Heart left ventricle (tissue), 16 donors: ENCODE results near the gene TOMM7. TPM values are rescaled to one million over a fixed set of nuclear protein-coding genes. Genes with fewer than 3 reads are reported as not detected.

ENCODE experiments used
- ATAC-seq, 4 donors: fragments of 200-7000 bp; cut with Tn5 transposase; one replicate each; pipeline ENCODE4 v1.9.1; 2020 to 2022; ENCODE audit warnings: moderate library complexity in 4 of 4, mild to moderate bottlenecking in 3 of 4, moderate number of reproducible peaks in 1 of 4
- DNase-seq, 5 donors: peaks; one replicate each; pipeline ENCODE4 v3.0.0-alpha.2; 2020
- H3K27ac ChIP-seq, 12 donors: fragments of 200-600 bp; sonication (generic) in 4 of 12; one replicate each; pipeline versions ENCODE4 v1.5.0 to v1.8.0; 2016 to 2022; ENCODE audit warnings: mild to moderate bottlenecking in 2 of 12
- H3K27me3 ChIP-seq, 9 donors: fragments of 200-600 bp; sonication (generic) in 2 of 9; one replicate each; pipeline versions ENCODE4 v1.5.1 to v1.8.0; 2016 to 2022; ENCODE audit warnings: mild to moderate bottlenecking in 3 of 9
- H3K36me3 ChIP-seq, 9 donors: fragments of 200-600 bp; sonication (generic) in 2 of 9; one replicate each; pipeline versions ENCODE4 v1.5.0 to v1.8.0; 2018 to 2022; ENCODE audit warnings: mild to moderate bottlenecking in 2 of 9
- H3K4me1 ChIP-seq, 12 donors: fragments of 200-600 bp; sonication (generic) in 4 of 12; one replicate each; pipeline versions ENCODE4 v1.5.0 to v1.8.0; 2016 to 2022; ENCODE audit warnings: mild to moderate bottlenecking in 3 of 12
- H3K4me3 ChIP-seq, 12 donors: fragments of 200-600 bp; sonication (generic) in 4 of 12; one replicate each; pipeline versions ENCODE4 v1.5.0 to v1.8.0; 2017 to 2022; ENCODE audit warnings: mild to moderate bottlenecking in 9 of 12, moderate library complexity in 4 of 12
- H3K9me3 ChIP-seq, 12 donors: fragments of 200-600 bp; sonication (generic) in 4 of 12; one replicate each; pipeline versions ENCODE4 v1.5.0 to v1.8.0; 2016 to 2022; ENCODE audit warnings: mild to moderate bottlenecking in 1 of 12
- CTCF ChIP-seq, 12 donors: fragments of 200-600 bp; sonication (generic) in 4 of 12; IDR thresholded peaks; one replicate each; pipeline versions ENCODE4 v1.5.0 to v1.8.0; 2018 to 2022; ENCODE audit warnings: antibody characterized with exemption in 12 of 12, mild to moderate bottlenecking in 5 of 12
- POLR2A ChIP-seq, 2 donors: fragments of 450-650 bp; IDR thresholded peaks; one replicate each; pipeline ENCODE4 v1.6.1; 2017; ENCODE audit warnings: antibody characterized with exemption in 2 of 2, mild to moderate bottlenecking in 2 of 2, moderate library complexity in 2 of 2
- WGBS, 4 donors: extraction: QIAGEN DNeasy Blood & Tissue Kit in 2 of 4; methylation state at CpG; one replicate each; pipeline versions ENCODE4 v1.1.5 to v1.1.7; 2013 to 2018; 5-methylcytosine and 5-hydroxymethylcytosine counted together
- intact Hi-C, 10 donors: fragments of 100-400 bp; cut with DNase I; formaldehyde crosslinking; loops; one replicate each; pipeline versions ENCODE4 v1.11.1 to v1.14.2; 2022
- polyA plus RNA-seq, 2 donors: library from polyadenylated mRNA; stranded (reverse); fragments of 200-250 nt; gene quantifications; one replicate each; pipeline ENCODE4 v1.2.3, GENCODE V29; 2013
- total RNA-seq, 9 donors: library from RNA; depleted of rRNA in 2 of 9; stranded (reverse); fragments of >200 nt in 2 of 9; fragmentation: NEBNext Ultra II Directional in 3 of 9; extraction: Animal tissue kit (Norgen Biotek cat#: 25700) in 3 of 9; gene quantifications; one replicate each; pipeline versions ENCODE4 v1.1.0 to v1.2.4, GENCODE V29; 2016 to 2023
- donor health status: ischemic (EF 13 %, LVEDD 7.1; RV severe dilation, severe dysfunction).
- donor health status: healthy with polysubstance abuse.
- donor health status: DM: no; HTN: yes; CAD: no.
- donor health status: DM: no; HTN: no; CAD: no.
- donor health status: ischemic (EF 25% LVEDD 6.9; RV normal size, moderate dysfunction).
- donor health status: ischemic (EF 25% LVEDD 5.7; RV mildly dilated, moderate dysfunction).
- donor health status: healthy.
- donor health status: DM: yes; HTN: yes; CAD: no.
- donor health status: ischemic (EF 35%, LVEDD 5.7; RV mildly dilated, moderate dysfunction).
- donor health status: nonischemic (EF 11% LVEDD 7.7; RV severe dilation, severe dysfunction).
- donor health status: DM: yes; HTN: yes; CAD: no.
- donor health status: PGD.
- donor health status: ischemic (EF 29% LVEDD 5.4; RV normal size, mild dysfunction).
- donor health status: nonischemic (EF 23%, LVEDD 6.1; RV moderate dilation, normal function).

TOMM7 gene
- total and polyA plus RNA-seq, 11 donors: 137 to 529 (median 351) TPM

GRCh38 chr7:22845221-22845834 lies 22.7 kb upstream of the TOMM7 start:
- no peak for TF ChIP-seq POLR2A (IDR thresholded peaks at IDR 0.05)
- no peak for TF ChIP-seq CTCF (IDR thresholded peaks at IDR 0.05)
- WGBS, 4 donors: 94 to 97% (median 95%) methylated on average over 4 of the region's 4 CpGs
- H3K9me3 ChIP-seq: peaks cover 0 to 2% (median 0%) of the 10 kb centered on the region in 12 donors
- no peak overlapping the region for H3K27ac ChIP-seq
- intact Hi-C loops: no loop called here
- H3K4me1 ChIP-seq: peaks cover 0 to 17% (median 4%) of the 10 kb centered on the region in 12 donors
- no peak for ATAC-seq
- H3K36me3 ChIP-seq: no peaks in the 10 kb centered on the region
- no peak for DNase-seq
- no peak overlapping the region for H3K4me3 ChIP-seq
- no peaks in the 10 kb centered on the region for H3K27me3 ChIP-seq

- no peaks in the 10 kb centered on the region for H3K27me3 ChIP-seq
- TF ChIP-seq POLR2A (IDR thresholded peaks at IDR 0.05) (no peak), CTCF (IDR thresholded peaks at IDR 0.05) (no peak)
- peak overlapping the region in 1 of 12 donors; percentile 34 for H3K27ac ChIP-seq
- no peak for ATAC-seq
- intact Hi-C loops: no loop called here
- H3K9me3 ChIP-seq: peaks cover 0 to 2% (median 0%) of the 10 kb centered on the region in 12 donors
- 70 to 80% (median 74%) methylated on average over 4 of the region's 4 CpGs for WGBS, 4 donors
- no peak for DNase-seq
- no peak overlapping the region for H3K4me3 ChIP-seq
- H3K36me3 ChIP-seq: no peaks in the 10 kb centered on the region
- H3K4me1 ChIP-seq: peaks cover 0 to 13% (median 4%) of the 10 kb centered on the region in 12 donors
Measured at GRCh38 chr7:22843681-22844309, 21.1 kb upstream of the TOMM7 start.

GRCh38 chr7:22842973-22843372 lies 20.3 kb upstream of the TOMM7 start:
- 41 to 66% (median 62%) methylated on average over 5 of the region's 5 CpGs for WGBS, 4 donors
- intact Hi-C loops: no loop called here
- no peak overlapping the region for H3K4me3 ChIP-seq
- H3K27ac ChIP-seq: peak overlapping the region in 10 of 12 donors; percentile 34 to 81 (median 56)
- H3K4me1 ChIP-seq: peaks cover 0 to 13% (median 4%) of the 10 kb centered on the region in 12 donors
- DNase-seq (no peak), ATAC-seq (peak in 2 of 4 donors; percentile 38 to 65)
- H3K9me3 ChIP-seq: peaks cover 0 to 2% (median 0%) of the 10 kb centered on the region in 12 donors
- H3K27me3 ChIP-seq: no peaks in the 10 kb centered on the region
- TF ChIP-seq CTCF (IDR thresholded peaks at IDR 0.05) (no peak), POLR2A (IDR thresholded peaks at IDR 0.05) (no peak)
- no peaks in the 10 kb centered on the region for H3K36me3 ChIP-seq

- 58 to 71% (median 66%) methylated on average over 6 of the region's 6 CpGs for WGBS, 4 donors
- Histone ChIP-seq H3K36me3 (no peaks in the 10 kb centered on the region), H3K4me1 (peaks cover 0 to 13% (median 4%) of the 10 kb centered on the region in 12 donors), H3K9me3 (peaks cover 0 to 2% (median 0%) of the 10 kb centered on the region in 12 donors), H3K4me3 (no peak overlapping the region), H3K27me3 (no peaks in the 10 kb centered on the region), H3K27ac (peak overlapping the region in 11 of 12 donors; percentile 9 to 81 (median 55))
- intact Hi-C loops: no loop called here
- ATAC-seq: peak in 2 of 4 donors; percentile 51 to 76
- no peak for TF ChIP-seq POLR2A (IDR thresholded peaks at IDR 0.05)
- no peak for TF ChIP-seq CTCF (IDR thresholded peaks at IDR 0.05)
- DNase-seq: no peak
Measured at GRCh38 chr7:22842383-22842941, 19.8 kb upstream of the TOMM7 start.
